ENCODE measurements around the gene BCOR. TPM values are rescaled to one million over a fixed set of nuclear protein-coding genes. Genes with fewer than 3 reads are reported as not detected.

Gene BCOR
- total RNA-seq, 1 experiment from 2014 or later: 134 TPM

- no CpG with 5 or more reads among the region's 12 CpGs for WGBS (ENCODE audit: extremely low coverage, insufficient read length, low lambda C conversion rate)
- H2BK120ac ChIP-seq (ENCODE audit: low read depth, low read length, poor library complexity, severe bottlenecking): no peak overlapping the region
- no peak overlapping the region for H3K18ac ChIP-seq (ENCODE audit: insufficient read length, low read depth, low read length)
- H2BK15ac ChIP-seq (ENCODE audit: low read depth, low read length): peak overlapping the region; percentile 26; the same call in 1 of the 2 replicates
- peak; percentile 57 for DNase-seq
- Mint-ChIP-seq H3K36me3 (ENCODE audit: insufficient read depth in 1 of 3, low read depth in 3 of 3) (peaks cover 0 to 9% (median 8%) of the 10 kb centered on the region in 3 experiments; a peak in 5 of 7 replicates), H3K9me3 (peaks cover 53 to 69% of the 10 kb centered on the region in 2 experiments), H3K27ac (no peak overlapping the region), H3K4me1 (peaks cover 32 to 42% of the 10 kb centered on the region in 2 experiments), H3K4me3 (no peak overlapping the region; a peak in 1 of 5 replicates), H3K27me3 (ENCODE audit: low read depth) (peaks cover 62% of the 10 kb centered on the region)
- no peak overlapping the region for H2BK12ac ChIP-seq (ENCODE audit: insufficient read length, low read depth, low read length)
- peak; percentile 21; the same call in 1 of the 3 replicates for TF ChIP-seq CTCF (conservative IDR thresholded peaks at IDR 0.05)
- H3K79me2 ChIP-seq (ENCODE audit: insufficient read depth, low read length): peaks cover 3% of the 10 kb centered on the region; the same call in 1 of the 2 replicates
- H3K79me1 ChIP-seq (ENCODE audit: insufficient read depth, low read depth, low read length, poor library complexity, severe bottlenecking): peaks cover 2% of the 10 kb centered on the region
- H3K4me2 ChIP-seq (ENCODE audit: insufficient read depth, insufficient read length, low read length): no peak overlapping the region
- no peak overlapping the region for H2AFZ ChIP-seq (ENCODE audit: low read length)
- H4K5ac ChIP-seq (ENCODE audit: insufficient read length, low read depth, low read length): no peak overlapping the region
- H2BK5ac ChIP-seq (ENCODE audit: insufficient read length, low read length): no peak overlapping the region
- peaks cover 15% of the 10 kb centered on the region; the same call in 1 of the 2 replicates for H3K4me1 ChIP-seq (ENCODE audit: insufficient read depth, low read length)
- H2AK5ac ChIP-seq (ENCODE audit: insufficient read length, low read length): no peak overlapping the region
- H3K27ac ChIP-seq (ENCODE audit: insufficient read length, low read depth, low read length): no peak overlapping the region
- peaks cover 4% of the 10 kb centered on the region; the same call in 1 of the 2 replicates for H3K27me3 ChIP-seq (ENCODE audit: insufficient read depth, low read length)
- no peaks in the 10 kb centered on the region for H4K20me1 ChIP-seq (ENCODE audit: control insufficient read depth, insufficient read depth, insufficient read length)
- no peak overlapping the region for H3K9ac ChIP-seq (ENCODE audit: extremely low read depth, insufficient read length, low read length)
- no peak overlapping the region for H3K4ac ChIP-seq (ENCODE audit: low read depth, low read length)
- H4K91ac ChIP-seq (ENCODE audit: insufficient read length, low read depth, low read length): no peak overlapping the region
- H3K9me3 ChIP-seq (ENCODE audit: control insufficient read depth, low read depth, low read length): no peaks in the 10 kb centered on the region
- H3K14ac ChIP-seq (ENCODE audit: insufficient read depth, low read length): peak overlapping the region; percentile 41; the same call in 1 of the 2 replicates
- peaks cover 12% of the 10 kb centered on the region for H3K23me2 ChIP-seq (ENCODE audit: insufficient read length, low read depth, low read length, poor library complexity, severe bottlenecking)
- H4K8ac ChIP-seq (replicated peaks; ENCODE audit: insufficient read length, low read depth, low read length): no peak overlapping the region
- H3K56ac ChIP-seq (ENCODE audit: insufficient read length, low read depth, low read length): no peak overlapping the region
- H3T11ph ChIP-seq (ENCODE audit: low read length): no peak overlapping the region
- H3K23ac ChIP-seq (ENCODE audit: insufficient read length, low read depth, low read length): no peak overlapping the region
- H2BK20ac ChIP-seq (ENCODE audit: low read depth, low read length, poor library complexity, severe bottlenecking): no peak overlapping the region
These were observed 43.1 kb upstream of the BCOR start for GRCh38 chrX:40140706-40141499.

Data from H9 (cell line).